Measurements from ENCODE around the gene SMYD3.

DNA sequence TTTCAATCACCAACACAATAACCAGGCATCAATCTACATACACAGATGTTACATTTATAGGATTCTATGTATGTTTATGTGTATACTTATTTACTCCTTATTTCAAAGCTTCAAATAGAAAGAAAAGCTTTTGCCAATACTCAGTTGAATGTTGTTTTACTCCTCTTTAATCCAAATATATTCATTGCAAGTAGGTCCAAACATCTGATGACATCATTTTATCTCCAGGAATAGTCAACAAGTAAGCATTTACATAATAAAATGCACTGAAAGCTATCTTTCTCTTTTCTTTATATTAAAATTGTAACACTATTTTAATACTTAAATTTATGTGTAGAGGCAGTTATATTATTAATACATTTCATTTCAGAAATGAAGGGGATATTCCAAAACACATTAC lies 380.5 kb downstream of the SMYD3 start:
- TF ChIP-seq, protein P1, sequence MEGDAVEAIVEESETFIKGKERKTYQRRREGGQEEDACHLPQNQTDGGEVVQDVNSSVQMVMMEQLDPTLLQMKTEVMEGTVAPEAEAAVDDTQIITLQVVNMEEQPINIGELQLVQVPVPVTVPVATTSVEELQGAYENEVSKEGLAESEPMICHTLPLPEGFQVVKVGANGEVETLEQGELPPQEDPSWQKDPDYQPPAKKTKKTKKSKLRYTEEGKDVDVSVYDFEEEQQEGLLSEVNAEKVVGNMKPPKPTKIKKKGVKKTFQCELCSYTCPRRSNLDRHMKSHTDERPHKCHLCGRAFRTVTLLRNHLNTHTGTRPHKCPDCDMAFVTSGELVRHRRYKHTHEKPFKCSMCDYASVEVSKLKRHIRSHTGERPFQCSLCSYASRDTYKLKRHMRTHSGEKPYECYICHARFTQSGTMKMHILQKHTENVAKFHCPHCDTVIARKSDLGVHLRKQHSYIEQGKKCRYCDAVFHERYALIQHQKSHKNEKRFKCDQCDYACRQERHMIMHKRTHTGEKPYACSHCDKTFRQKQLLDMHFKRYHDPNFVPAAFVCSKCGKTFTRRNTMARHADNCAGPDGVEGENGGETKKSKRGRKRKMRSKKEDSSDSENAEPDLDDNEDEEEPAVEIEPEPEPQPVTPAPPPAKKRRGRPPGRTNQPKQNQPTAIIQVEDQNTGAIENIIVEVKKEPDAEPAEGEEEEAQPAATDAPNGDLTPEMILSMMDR (IDR thresholded peaks at IDR 0.05) = no peak
- TF ChIP-seq POLR2A (IDR thresholded peaks at IDR 0.05) = no peak
- TF ChIP-seq EP300 (IDR thresholded peaks at IDR 0.05) = no peak
